HepG2 (cell line): Measurements from ENCODE around the gene KIF15. TPM values are rescaled to one million over a fixed set of nuclear protein-coding genes. Genes with fewer than 3 reads are reported as not detected.

Source experiments
- DNMT1 ChIP-seq: sonication (generic); formaldehyde crosslinking; IDR thresholded peaks from 2 replicates; pipeline ENCODE4 v1.5.1; 2020; ENCODE audit warnings: mild to moderate bottlenecking, missing genetic modification reagents
- HNRNPUL1 ChIP-seq: fragments of 200-400 bp; formaldehyde crosslinking; IDR thresholded peaks from 2 replicates; pipeline ENCODE4 v1.6.1; 2017; ENCODE audit warnings: low read depth, mild to moderate bottlenecking, low read length, moderate library complexity
- NFATC3 ChIP-seq: sonication (generic); formaldehyde crosslinking; IDR thresholded peaks from 2 replicates; pipeline ENCODE4 v1.5.1; 2020; ENCODE audit warnings: mild to moderate bottlenecking, missing genetic modification reagents
- PCBP1 ChIP-seq: fragments of 200-400 bp; formaldehyde crosslinking; IDR thresholded peaks from 2 replicates; pipeline ENCODE4 v1.6.1; 2017; ENCODE audit warnings: mild to moderate bottlenecking, low read depth, low read length, borderline replicate concordance
- RNF2 ChIP-seq: fragments of 450-650 bp; conservative IDR thresholded peaks from 2 replicates; pipeline ENCODE4 v1.6.1; 2016; ENCODE audit warnings: low read depth
- ZKSCAN8 ChIP-seq: IDR thresholded peaks from 2 replicates; pipeline ENCODE4 v1.6.1; 2016; ENCODE audit warnings: borderline replicate concordance, missing genetic modification reagents, missing compliant biosample characterization
- polyA plus RNA-seq, 8 experiments: library from polyadenylated mRNA; depleted of rRNA in 3 of 8; stranded (reverse) in 7 of 8; unstranded in 1 of 8; fragments of >200 nt; fragmentation: Illumina TruSeq in 4 of 8; extraction: Trizol in 4 of 8; gene quantifications; 2 replicates each; pipeline versions ENCODE4 v1.2.1 to v1.2.3, GENCODE V29; 2011 to 2016; ENCODE audit warnings: low read depth in 4 of 8, missing spikeins in 1 of 8, mixed read lengths in 1 of 8; ENCODE audit not compliant: insufficient read depth in 1 of 8
- total RNA-seq, 5 experiments: library from RNA; depleted of rRNA; stranded (reverse); fragments of >200 nt; fragmentation: Illumina TruSeq; extraction: Trizol; gene quantifications; 2 replicates each; pipeline ENCODE4 v1.2.3, GENCODE V29; 2016; ENCODE audit warnings: low read depth in 1 of 5
- TF ChIP-seq, protein P1 (sequence below): sonication (generic); formaldehyde crosslinking; IDR thresholded peaks from 2 replicates; pipeline ENCODE4 v1.4.0; 2020; ENCODE audit warnings: missing genetic modification reagents
- TF ChIP-seq, protein P2 (sequence below): sonication (generic); formaldehyde crosslinking; IDR thresholded peaks from 2 replicates; pipeline ENCODE4 v1.4.0; 2020; ENCODE audit warnings: mild to moderate bottlenecking, missing genetic modification reagents
- TF ChIP-seq, protein P3 (sequence below): sonication (generic); formaldehyde crosslinking; IDR thresholded peaks from 2 replicates; pipeline ENCODE4 v1.4.0; 2020; ENCODE audit warnings: missing genetic modification reagents
- TF ChIP-seq, protein P4 (sequence below): sonication (generic); formaldehyde crosslinking; IDR thresholded peaks from 2 replicates; pipeline ENCODE4 v1.9.0; 2022; ENCODE audit warnings: low read depth, missing genetic modification reagents

KIF15 gene
- total and polyA plus RNA-seq, 2 of the 13 experiments (the other 11 are each of a cell fraction or from before 2014, with no cell fraction given): 4.8 to 33.8 TPM

DNA sequence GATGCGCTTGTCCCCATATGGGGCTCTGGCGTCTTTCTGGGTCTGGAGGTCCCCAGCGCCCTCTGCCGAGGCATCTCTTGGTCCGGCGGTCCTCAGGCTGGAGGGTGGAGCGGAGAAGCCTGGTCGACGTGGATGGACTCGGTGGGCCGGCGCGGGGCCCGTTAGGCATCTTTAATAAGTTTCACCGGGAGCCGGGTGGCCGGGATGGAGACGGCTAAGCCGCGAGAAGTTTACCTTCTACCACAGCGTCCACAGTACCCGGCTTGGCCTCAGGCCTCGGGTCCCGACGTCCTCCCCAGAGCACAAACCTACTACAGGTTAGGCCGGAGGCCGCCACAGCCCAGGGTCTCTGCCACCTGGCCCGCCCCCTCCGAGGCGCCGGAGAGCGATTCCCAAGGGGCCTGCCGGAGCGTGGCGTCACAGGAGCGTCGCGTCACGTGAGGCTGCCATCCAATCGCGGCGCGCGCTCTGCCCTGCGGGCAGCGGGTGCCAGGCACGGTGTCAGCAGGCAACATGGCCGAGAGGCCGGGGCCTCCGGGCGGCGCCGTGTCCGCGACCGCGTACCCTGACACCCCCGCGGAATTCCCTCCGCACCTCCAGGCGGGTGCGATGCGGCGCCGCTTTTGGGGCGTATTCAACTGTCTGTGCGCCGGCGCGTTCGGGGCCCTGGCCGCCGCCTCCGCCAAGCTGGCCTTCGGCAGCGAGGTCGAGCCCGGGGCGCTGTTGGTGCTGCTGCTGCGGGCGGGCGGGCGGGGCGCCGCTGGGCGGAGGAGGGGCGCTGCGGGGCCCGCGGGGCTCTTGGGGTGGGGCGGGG lies 100.0 kb downstream of the KIF15 start, which contains the start of gene TMEM42 (continued):
- TF ChIP-seq, protein P1, sequence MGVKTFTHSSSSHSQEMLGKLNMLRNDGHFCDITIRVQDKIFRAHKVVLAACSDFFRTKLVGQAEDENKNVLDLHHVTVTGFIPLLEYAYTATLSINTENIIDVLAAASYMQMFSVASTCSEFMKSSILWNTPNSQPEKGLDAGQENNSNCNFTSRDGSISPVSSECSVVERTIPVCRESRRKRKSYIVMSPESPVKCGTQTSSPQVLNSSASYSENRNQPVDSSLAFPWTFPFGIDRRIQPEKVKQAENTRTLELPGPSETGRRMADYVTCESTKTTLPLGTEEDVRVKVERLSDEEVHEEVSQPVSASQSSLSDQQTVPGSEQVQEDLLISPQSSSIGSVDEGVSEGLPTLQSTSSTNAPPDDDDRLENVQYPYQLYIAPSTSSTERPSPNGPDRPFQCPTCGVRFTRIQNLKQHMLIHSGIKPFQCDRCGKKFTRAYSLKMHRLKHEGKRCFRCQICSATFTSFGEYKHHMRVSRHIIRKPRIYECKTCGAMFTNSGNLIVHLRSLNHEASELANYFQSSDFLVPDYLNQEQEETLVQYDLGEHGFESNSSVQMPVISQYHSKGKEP (CRISPR knock-in tag): no peak
- TF ChIP-seq, protein P2, sequence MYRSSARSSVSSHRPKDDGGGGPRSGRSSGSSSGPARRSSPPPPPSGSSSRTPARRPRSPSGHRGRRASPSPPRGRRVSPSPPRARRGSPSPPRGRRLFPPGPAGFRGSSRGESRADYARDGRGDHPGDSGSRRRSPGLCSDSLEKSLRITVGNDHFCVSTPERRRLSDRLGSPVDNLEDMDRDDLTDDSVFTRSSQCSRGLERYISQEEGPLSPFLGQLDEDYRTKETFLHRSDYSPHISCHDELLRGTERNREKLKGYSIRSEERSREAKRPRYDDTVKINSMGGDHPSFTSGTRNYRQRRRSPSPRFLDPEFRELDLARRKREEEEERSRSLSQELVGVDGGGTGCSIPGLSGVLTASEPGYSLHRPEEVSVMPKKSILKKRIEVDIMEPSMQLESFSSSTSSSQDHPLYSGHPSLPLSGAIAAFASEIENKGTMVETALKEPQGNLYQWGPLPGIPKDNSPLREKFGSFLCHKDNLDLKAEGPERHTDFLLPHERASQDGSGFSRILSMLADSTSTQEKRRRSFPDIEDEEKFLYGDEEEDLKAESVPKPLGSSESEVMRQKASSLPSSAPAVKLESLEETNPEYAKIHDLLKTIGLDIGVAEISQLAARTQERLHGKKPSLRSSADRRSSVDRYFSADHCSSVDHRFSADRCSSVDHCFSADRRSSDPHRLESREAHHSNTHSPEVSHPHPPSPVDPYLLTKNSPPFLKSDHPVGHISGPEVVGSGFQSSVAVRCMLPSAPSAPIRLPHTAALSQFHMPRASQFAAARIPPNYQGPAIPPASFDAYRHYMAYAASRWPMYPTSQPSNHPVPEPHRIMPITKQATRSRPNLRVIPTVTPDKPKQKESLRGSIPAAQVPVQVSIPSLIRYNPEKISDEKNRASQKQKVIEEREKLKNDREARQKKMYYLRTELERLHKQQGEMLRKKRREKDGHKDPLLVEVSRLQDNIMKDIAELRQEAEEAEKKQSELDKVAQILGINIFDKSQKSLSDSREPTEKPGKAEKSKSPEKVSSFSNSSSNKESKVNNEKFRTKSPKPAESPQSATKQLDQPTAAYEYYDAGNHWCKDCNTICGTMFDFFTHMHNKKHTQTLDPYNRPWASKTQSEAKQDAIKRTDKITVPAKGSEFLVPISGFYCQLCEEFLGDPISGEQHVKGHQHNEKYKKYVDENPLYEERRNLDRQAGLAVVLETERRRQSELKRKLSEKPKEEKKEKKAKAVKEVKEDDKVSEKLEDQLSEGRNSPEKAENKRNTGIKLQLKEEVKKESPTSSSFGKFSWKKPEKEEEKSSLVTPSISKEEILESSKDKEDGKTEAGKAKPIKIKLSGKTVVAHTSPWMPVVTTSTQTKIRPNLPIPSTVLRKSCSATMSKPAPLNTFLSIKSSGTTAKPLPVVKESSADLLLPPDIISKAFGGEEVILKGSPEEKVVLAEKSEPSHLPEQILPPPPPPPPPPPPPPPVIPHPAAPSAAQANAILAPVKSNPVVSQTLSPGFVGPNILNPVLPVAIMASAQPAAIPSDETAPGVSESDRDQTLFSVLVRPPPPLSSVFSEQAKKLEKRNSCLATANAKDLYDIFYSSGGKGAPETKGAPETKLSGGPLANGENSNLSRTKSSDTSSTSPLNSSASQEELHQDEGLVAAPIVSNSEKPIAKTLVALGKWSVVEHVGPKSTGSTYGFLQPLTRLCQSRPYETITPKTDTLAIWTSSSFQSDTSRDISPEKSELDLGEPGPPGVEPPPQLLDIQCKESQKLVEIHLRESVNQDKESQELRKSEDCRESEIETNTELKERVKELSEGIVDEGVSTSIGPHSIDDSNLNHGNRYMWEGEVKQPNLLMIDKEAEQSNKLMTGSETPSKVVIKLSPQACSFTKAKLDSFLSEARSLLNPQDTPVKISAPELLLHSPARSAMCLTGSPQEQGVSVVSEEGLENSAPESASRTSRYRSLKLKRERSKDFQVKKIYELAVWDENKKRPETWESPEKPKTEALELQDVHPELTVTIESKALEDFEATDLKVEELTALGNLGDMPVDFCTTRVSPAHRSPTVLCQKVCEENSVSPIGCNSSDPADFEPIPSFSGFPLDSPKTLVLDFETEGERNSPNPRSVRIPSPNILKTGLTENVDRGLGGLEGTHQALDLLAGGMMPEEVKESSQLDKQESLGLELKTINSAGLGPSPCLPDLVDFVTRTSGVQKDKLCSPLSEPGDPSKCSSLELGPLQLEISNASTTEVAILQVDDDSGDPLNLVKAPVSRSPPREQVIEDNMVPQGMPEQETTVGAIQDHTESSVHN (CRISPR knock-in tag): no peak
- TF ChIP-seq HNRNPUL1 (no peak), DNMT1 (CRISPR knock-in tag) (0 out of 2 replicates have a peak, but pooled peaks have one; percentile 33), RNF2 (peak; percentile 94), ZKSCAN8 (CRISPR knock-in tag) (no peak), PCBP1 (no peak), NFATC3 (no peak)
- TF ChIP-seq, protein P3, sequence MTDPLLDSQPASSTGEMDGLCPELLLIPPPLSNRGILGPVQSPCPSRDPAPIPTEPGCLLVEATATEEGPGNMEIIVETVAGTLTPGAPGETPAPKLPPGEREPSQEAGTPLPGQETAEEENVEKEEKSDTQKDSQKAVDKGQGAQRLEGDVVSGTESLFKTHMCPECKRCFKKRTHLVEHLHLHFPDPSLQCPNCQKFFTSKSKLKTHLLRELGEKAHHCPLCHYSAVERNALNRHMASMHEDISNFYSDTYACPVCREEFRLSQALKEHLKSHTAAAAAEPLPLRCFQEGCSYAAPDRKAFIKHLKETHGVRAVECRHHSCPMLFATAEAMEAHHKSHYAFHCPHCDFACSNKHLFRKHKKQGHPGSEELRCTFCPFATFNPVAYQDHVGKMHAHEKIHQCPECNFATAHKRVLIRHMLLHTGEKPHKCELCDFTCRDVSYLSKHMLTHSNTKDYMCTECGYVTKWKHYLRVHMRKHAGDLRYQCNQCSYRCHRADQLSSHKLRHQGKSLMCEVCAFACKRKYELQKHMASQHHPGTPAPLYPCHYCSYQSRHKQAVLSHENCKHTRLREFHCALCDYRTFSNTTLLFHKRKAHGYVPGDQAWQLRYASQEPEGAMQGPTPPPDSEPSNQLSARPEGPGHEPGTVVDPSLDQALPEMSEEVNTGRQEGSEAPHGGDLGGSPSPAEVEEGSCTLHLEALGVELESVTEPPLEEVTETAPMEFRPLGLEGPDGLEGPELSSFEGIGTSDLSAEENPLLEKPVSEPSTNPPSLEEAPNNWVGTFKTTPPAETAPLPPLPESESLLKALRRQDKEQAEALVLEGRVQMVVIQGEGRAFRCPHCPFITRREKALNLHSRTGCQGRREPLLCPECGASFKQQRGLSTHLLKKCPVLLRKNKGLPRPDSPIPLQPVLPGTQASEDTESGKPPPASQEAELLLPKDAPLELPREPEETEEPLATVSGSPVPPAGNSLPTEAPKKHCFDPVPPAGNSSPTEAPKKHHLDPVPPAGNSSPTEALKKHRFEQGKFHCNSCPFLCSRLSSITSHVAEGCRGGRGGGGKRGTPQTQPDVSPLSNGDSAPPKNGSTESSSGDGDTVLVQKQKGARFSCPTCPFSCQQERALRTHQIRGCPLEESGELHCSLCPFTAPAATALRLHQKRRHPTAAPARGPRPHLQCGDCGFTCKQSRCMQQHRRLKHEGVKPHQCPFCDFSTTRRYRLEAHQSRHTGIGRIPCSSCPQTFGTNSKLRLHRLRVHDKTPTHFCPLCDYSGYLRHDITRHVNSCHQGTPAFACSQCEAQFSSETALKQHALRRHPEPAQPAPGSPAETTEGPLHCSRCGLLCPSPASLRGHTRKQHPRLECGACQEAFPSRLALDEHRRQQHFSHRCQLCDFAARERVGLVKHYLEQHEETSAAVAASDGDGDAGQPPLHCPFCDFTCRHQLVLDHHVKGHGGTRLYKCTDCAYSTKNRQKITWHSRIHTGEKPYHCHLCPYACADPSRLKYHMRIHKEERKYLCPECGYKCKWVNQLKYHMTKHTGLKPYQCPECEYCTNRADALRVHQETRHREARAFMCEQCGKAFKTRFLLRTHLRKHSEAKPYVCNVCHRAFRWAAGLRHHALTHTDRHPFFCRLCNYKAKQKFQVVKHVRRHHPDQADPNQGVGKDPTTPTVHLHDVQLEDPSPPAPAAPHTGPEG (CRISPR knock-in tag): peak; percentile 62; the same call in 1 of the 2 replicates
- TF ChIP-seq, protein P4, sequence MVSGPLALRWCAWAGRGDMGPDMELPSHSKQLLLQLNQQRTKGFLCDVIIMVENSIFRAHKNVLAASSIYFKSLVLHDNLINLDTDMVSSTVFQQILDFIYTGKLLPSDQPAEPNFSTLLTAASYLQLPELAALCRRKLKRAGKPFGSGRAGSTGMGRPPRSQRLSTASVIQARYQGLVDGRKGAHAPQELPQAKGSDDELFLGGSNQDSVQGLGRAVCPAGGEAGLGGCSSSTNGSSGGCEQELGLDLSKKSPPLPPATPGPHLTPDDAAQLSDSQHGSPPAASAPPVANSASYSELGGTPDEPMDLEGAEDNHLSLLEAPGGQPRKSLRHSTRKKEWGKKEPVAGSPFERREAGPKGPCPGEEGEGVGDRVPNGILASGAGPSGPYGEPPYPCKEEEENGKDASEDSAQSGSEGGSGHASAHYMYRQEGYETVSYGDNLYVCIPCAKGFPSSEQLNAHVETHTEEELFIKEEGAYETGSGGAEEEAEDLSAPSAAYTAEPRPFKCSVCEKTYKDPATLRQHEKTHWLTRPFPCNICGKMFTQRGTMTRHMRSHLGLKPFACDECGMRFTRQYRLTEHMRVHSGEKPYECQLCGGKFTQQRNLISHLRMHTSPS (CRISPR knock-in tag): peak; percentile 81
